CD14-positive monocyte (primary cell): ENCODE results near the gene CSMD2. TPM values are rescaled to one million over a fixed set of nuclear protein-coding genes. Genes with fewer than 3 reads are reported as not detected.

Source experiments
- DNase-seq, 3 donors: peaks; one replicate each; pipeline ENCODE4 v3.0.0-alpha.2; 2011 to 2022
- H2AFZ ChIP-seq: 2 replicates; pipeline ENCODE4 v1.6.0; 2012; ENCODE audit warnings: mild to moderate bottlenecking, low read depth, low read length, inconsistent platforms; ENCODE audit not compliant: insufficient read depth, poor library complexity, severe bottlenecking
- H3K27ac ChIP-seq, 2 donors: 1 replicate in 1 of 2; 2 replicates in 1 of 2; pipeline ENCODE4 v1.5.1; 2012 to 2013; ENCODE audit warnings: low read length in 2 of 2, control low read depth in 1 of 2, inconsistent platforms in 1 of 2, low read depth in 1 of 2, mild to moderate bottlenecking in 1 of 2
- H3K27me3 ChIP-seq, 2 donors: one replicate each; pipeline versions ENCODE4 v1.6.0 to v1.6.1; 2011 to 2013; ENCODE audit warnings: low read length in 2 of 2; ENCODE audit not compliant: control insufficient read depth in 2 of 2, insufficient read depth in 2 of 2
- H3K36me3 ChIP-seq, 2 donors: replicated peaks in 1 of 2; 1 replicate in 1 of 2; 2 replicates in 1 of 2; pipeline versions ENCODE4 v1.5.1 to v1.6.1; 2012 to 2013; ENCODE audit warnings: low read length in 2 of 2, control low read depth in 1 of 2, inconsistent platforms in 1 of 2, mild to moderate bottlenecking in 1 of 2; ENCODE audit not compliant: insufficient read depth in 2 of 2, control insufficient read depth in 1 of 2
- H3K4me1 ChIP-seq, 2 donors: 1 replicate in 1 of 2; 2 replicates in 1 of 2; pipeline versions ENCODE4 v1.5.1 to v1.6.1; 2012 to 2013; ENCODE audit warnings: low read length in 2 of 2, control low read depth in 1 of 2, inconsistent platforms in 1 of 2, mild to moderate bottlenecking in 1 of 2, moderate library complexity in 1 of 2; ENCODE audit not compliant: insufficient read depth in 2 of 2, control insufficient read depth in 1 of 2
- H3K4me2 ChIP-seq: replicated peaks from 2 replicates; pipeline ENCODE3; 2012; ENCODE audit warnings: low read length, moderate library complexity, mild to moderate bottlenecking; ENCODE audit not compliant: poor library complexity, severe bottlenecking; ENCODE audit errors: extremely low read depth
- H3K4me3 ChIP-seq, 3 experiments: fragments of 200-600 bp in 1 of 3; sonication (generic) in 1 of 3; replicated peaks in 1 of 3; 1 replicate in 2 of 3; 2 replicates in 1 of 3; pipeline ENCODE4 v1.5.1; 2011 to 2013; ENCODE audit warnings: low read length in 3 of 3, mild to moderate bottlenecking in 3 of 3, control low read depth in 2 of 3, low read depth in 2 of 3, inconsistent platforms in 1 of 3, moderate library complexity in 1 of 3
- H3K79me2 ChIP-seq: 2 replicates; pipeline ENCODE4 v1.6.0; 2012; ENCODE audit warnings: mild to moderate bottlenecking, control low read depth, inconsistent platforms, low read length, moderate library complexity; ENCODE audit not compliant: insufficient read depth
- H3K9ac ChIP-seq: 2 replicates; pipeline ENCODE4 v1.6.0; 2017; ENCODE audit warnings: low read length, mild to moderate bottlenecking; ENCODE audit not compliant: insufficient read depth, poor library complexity, severe bottlenecking
- H3K9me3 ChIP-seq, 2 donors: replicated peaks in 1 of 2; 1 replicate in 1 of 2; 2 replicates in 1 of 2; pipeline versions ENCODE4 v1.5.1 to v1.6.1; 2012 to 2013; ENCODE audit warnings: low read length in 2 of 2, control low read depth in 1 of 2; ENCODE audit not compliant: control insufficient read depth in 1 of 2, insufficient read depth in 1 of 2
- H4K20me1 ChIP-seq: 2 replicates; pipeline ENCODE4 v1.6.0; 2012; ENCODE audit warnings: mild to moderate bottlenecking, low read length, control low read depth, moderate library complexity; ENCODE audit not compliant: insufficient read depth
- H3K27ac Mint-ChIP-seq, 7 donors: one replicate each; pipeline ENCODE4 v1.8.0; 2020; ENCODE audit warnings: mild to moderate bottlenecking in 7 of 7, mixed read lengths in 7 of 7, moderate library complexity in 6 of 7, inconsistent platforms in 2 of 7
- H3K27me3 Mint-ChIP-seq, 3 donors: one replicate each; pipeline ENCODE4 v1.8.0; 2021 to 2022; ENCODE audit warnings: low read depth in 3 of 3, mild to moderate bottlenecking in 3 of 3, mixed read lengths in 3 of 3, moderate library complexity in 3 of 3, inconsistent platforms in 1 of 3
- H3K36me3 Mint-ChIP-seq, 2 donors: one replicate each; pipeline ENCODE4 v1.8.0; 2020; ENCODE audit warnings: mixed read lengths in 2 of 2, inconsistent platforms in 1 of 2, mild to moderate bottlenecking in 1 of 2
- H3K4me1 Mint-ChIP-seq: one replicate; pipeline ENCODE4 v1.8.0; 2020; ENCODE audit warnings: mild to moderate bottlenecking, mixed read lengths
- H3K4me3 Mint-ChIP-seq, 2 donors: one replicate each; pipeline ENCODE4 v1.8.0; 2020; ENCODE audit warnings: mild to moderate bottlenecking in 2 of 2, mixed read lengths in 2 of 2, moderate library complexity in 1 of 2
- H3K9me3 Mint-ChIP-seq, 7 donors: one replicate each; pipeline ENCODE4 v1.8.0; 2020 to 2022; ENCODE audit warnings: mixed read lengths in 7 of 7, mild to moderate bottlenecking in 6 of 7, moderate library complexity in 6 of 7, inconsistent platforms in 2 of 7
- CTCF ChIP-seq: fragments of 200-600 bp; IDR thresholded peaks from one replicate; pipeline ENCODE4 v1.8.0; 2022; ENCODE audit warnings: antibody characterized with exemption, mild to moderate bottlenecking
- WGBS: methylation state at CpG from one replicate; pipeline ENCODE4 v1.1.5; 2013; ENCODE audit warnings: missing lambda C conversion rate; ENCODE audit not compliant: insufficient coverage; 5-methylcytosine and 5-hydroxymethylcytosine counted together
- intact Hi-C, 2 donors: fragments of 100-400 bp; cut with micrococcal nuclease; formaldehyde crosslinking; loops; one replicate each; pipeline versions ENCODE4 v1.15.0 to v1.15.1; 2023
- polyA plus RNA-seq, 3 donors: library from polyadenylated mRNA; depleted of rRNA in 1 of 3; unstranded in 2 of 3; stranded (reverse) in 1 of 3; fragments of 300-500 nt in 2 of 3; fragments of >200 nt in 1 of 3; fragmentation: Illumina TruSeq in 2 of 3; gene quantifications; 1 replicate in 2 of 3; 2 replicates in 1 of 3; pipeline ENCODE4 v1.2.3, GENCODE V29; 2012 to 2021

Gene CSMD2
- polyA plus RNA-seq, 3 donors, result 0.04 TPM; not detected in 2

- Mint-ChIP-seq H3K27ac (no peak overlapping the region), H3K4me1 (no peaks in the 10 kb centered on the region), H3K27me3 (peaks cover 3 to 10% (median 9%) of the 10 kb centered on the region in 3 donors), H3K9me3 (peaks cover 0 to 6% (median 0%) of the 10 kb centered on the region in 7 donors), H3K4me3 (no peak overlapping the region), H3K36me3 (no peaks in the 10 kb centered on the region)
- WGBS, result no CpG with 5 or more reads among the region's 4 CpGs
- Histone ChIP-seq H3K79me2 (no peaks in the 10 kb centered on the region), H2AFZ (no peak overlapping the region), H3K9ac (no peak overlapping the region), H3K9me3 (no peaks in the 10 kb centered on the region), H3K4me3 (no peak overlapping the region), H4K20me1 (no peaks in the 10 kb centered on the region), H3K27me3 (no peaks in the 10 kb centered on the region), H3K4me1 (no peaks in the 10 kb centered on the region), H3K36me3 (no peaks in the 10 kb centered on the region), H3K27ac (no peak overlapping the region), H3K4me2 (no peak overlapping the region)
- intact Hi-C loops, result no loop called here
- DNase-seq, result no peak
- TF ChIP-seq CTCF, result no peak
Measured at GRCh38 chr1:33643216-33643615, 521.8 kb downstream of the CSMD2 start.

- intact Hi-C loops, result no loop called here
- DNase-seq, result no peak
Measured at GRCh38 chr1:33641104-33641830, 523.8 kb downstream of the CSMD2 start.

More at GRCh38 chr1:33641104-33641830, 523.8 kb downstream of the CSMD2 start:
- H3K27me3 ChIP-seq, result no peaks in the 10 kb centered on the region
- TF ChIP-seq CTCF, result no peak
- H3K4me3 ChIP-seq, result no peak overlapping the region
- Mint-ChIP-seq H3K4me1 (no peaks in the 10 kb centered on the region), H3K27ac (no peak overlapping the region), H3K27me3 (peaks cover 4 to 9% (median 6%) of the 10 kb centered on the region in 3 donors), H3K36me3 (no peaks in the 10 kb centered on the region), H3K4me3 (no peak overlapping the region), H3K9me3 (no peaks in the 10 kb centered on the region)
- H3K27ac ChIP-seq, result no peak overlapping the region
- H3K79me2 ChIP-seq, result no peaks in the 10 kb centered on the region
- H3K9me3 ChIP-seq, result no peaks in the 10 kb centered on the region
- H4K20me1 ChIP-seq, result no peaks in the 10 kb centered on the region
- H3K4me1 ChIP-seq, result no peaks in the 10 kb centered on the region
- no CpG with 5 or more reads among the region's 5 CpGs for WGBS
- H3K9ac ChIP-seq, result no peak overlapping the region
- H3K4me2 ChIP-seq, result no peak overlapping the region
- H2AFZ ChIP-seq, result no peak overlapping the region
- H3K36me3 ChIP-seq, result no peaks in the 10 kb centered on the region
